Fibroblast of skin of right quadriceps (primary cell): ENCODE measurements around the gene CCDC184.
"Not testable (repeated sequence)": the region's sequence is repeated elsewhere in the genome, so short reads cannot be mapped to it uniquely, and the experiment has no call there.

ENCODE experiments used
- DNase-seq: peaks from one replicate; pipeline ENCODE4 v3.0.0-alpha.2; 2013

CCDC184 gene

DNA sequence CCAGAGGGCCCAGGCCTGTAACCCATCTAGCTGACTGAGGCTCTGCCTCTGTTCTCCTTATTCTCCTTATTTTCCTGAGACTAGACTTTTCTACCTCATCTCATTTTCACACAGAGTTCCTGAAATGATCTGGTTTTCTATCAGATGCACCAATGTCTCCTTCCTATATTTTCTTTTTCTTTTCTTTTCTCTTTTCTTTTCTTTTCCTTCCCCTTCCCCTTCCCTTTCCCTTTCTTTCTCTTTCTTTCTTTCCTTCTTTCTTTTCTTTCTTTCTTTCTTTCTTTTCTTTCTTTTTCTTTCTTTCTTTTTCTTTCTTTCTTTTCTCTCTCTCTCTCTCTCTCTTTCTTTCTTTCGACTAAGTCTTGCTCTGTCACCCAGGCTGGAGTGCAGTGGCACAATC is 3.0 kb upstream of the CCDC184 start:
- DNase-seq, result no peak

DNA sequence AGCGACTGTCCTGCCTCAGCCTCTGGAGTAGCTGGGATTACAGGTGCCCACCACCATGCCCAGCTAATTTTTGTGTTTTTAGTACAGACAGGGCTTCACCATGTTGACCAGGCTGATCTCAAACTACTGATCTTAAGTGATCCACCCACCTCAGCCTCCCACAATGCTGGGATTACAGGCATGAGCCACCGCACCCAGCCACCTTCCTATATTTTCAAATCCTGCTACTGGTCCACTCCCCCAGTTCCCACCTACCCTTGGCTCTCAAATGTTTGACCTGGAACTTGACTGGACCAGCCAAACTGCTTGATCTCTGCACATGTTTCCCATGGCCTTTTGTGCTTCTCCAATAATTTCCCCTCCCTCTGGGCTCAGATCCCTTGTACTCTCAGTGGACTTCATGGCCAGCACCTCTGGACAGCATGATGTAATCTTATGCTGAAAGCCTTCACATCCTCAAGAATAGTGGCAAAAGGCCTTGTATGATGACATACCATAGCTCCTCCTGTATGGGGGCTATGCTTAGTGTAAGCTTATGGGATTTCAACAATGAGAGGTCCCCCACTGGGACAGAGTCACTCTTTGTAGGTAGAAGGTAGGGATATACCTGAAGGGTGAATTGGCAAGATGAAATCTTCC is 2.5 kb upstream of the CCDC184 start:
- DNase-seq, result no peak

DNA sequence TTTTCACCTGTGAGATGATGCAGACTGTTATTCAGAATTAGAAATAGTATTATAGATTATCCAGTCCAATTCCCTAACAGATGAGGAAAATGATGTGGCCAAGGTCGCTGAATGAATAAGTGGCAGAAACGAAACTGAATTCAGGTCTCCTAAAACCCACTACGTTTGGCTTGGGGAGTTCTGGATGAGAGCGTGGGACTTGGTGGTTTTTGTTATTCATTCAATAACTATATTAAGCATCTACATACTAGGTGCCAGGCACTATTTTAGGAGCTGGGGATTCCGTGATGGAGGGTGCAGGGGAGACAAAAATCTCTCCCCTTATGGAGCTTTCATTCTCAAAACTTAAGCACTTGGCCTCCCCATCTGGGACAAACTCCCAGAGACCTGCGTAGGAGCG is 813 bp upstream of the CCDC184 start:
- no peak for DNase-seq

DNA sequence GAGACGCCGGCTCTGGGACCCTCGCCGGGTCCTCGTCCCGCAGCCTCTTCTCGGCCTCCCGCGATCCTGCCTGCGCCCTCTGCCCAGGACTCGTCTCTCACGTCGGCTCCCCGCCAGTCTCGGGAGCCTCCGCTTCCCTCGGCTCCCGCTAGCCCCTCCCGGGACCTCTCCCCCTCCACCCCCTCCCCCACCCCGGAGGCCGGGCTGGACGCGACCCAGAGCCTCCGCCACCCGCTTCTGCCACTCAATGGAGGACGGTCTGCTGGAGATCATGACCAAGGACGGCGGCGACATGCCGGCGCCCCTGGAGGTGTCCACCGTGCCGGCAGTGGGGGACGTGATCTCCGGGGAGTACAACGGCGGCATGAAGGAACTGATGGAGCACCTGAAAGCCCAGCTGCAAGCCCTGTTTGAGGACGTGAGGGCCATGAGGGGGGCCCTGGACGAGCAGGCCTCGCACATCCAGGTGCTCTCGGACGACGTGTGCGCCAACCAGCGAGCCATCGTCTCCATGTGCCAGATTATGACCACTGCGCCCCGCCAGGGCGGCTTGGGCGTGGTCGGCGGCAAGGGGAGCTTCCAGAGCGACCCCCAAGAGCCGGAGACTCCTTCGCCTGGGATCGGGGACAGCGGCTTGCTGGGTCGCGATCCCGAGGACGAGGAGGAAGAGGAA is 568 bp downstream of the CCDC184 start:
- no peak for DNase-seq

DNA sequence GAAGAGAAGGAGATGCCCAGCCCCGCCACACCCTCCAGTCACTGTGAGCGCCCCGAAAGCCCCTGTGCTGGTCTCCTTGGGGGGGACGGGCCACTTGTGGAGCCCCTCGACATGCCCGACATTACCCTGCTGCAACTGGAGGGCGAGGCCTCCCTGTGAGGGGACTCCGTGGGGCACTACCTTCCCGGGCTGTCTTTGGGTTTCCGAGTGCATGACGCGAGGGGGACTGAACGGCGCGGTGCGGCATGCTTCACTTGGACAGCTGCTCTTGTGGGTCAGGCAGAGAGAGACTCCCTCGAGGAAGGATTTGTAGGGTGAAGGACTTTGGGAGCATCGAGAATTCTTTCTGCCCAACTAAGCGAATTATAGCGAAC is 1.1 kb downstream of the CCDC184 start:
- DNase-seq, result no peak

- no peak for DNase-seq
Measured at GRCh38 chr12:48185181-48185919, 1.9 kb downstream of the CCDC184 start.

- no peak for DNase-seq
Measured at GRCh38 chr12:48187916-48188695, 4.7 kb downstream of the CCDC184 start.

DNA sequence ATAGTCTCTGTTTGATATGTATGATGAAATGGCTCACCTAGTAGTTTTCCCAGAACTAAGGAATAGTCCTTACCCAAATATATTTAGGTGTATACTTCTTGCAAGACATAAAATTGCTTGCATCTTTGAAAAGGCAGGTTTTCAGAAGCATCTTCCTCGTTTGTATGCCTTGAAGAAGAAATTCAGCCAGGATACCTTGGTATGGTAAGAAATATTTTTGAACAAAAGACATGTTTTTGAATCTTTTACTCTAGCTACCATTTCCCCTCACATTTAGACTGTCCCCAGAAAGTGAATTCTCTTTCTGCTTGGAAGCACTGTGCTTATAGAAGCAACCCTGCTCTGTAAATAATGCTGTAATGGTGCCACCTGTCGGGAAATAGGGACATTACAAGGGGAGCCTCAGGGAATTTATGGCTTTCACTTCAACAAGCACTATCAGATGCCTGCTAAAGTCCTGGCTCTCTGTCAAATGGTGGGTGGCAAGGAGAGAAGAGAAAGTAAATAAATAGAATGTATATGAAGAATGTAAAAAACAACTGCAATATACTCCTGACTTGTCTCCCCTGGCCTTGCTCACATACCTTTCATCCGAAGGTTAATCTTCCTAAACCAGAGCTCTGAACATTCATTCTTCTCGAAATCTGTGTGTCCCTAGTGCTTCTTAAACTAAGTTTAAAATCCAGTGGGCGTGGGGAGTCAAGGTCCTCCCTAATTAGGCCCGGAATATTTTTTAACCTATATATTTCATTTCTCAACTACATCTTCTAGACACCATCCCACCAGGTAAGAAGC is 6.1 kb downstream of the CCDC184 start:
- DNase-seq, result peak; percentile 64

GRCh38 chr12:48191096-48191495 is 7.7 kb downstream of the CCDC184 start:
- DNase-seq, result no peak

DNA sequence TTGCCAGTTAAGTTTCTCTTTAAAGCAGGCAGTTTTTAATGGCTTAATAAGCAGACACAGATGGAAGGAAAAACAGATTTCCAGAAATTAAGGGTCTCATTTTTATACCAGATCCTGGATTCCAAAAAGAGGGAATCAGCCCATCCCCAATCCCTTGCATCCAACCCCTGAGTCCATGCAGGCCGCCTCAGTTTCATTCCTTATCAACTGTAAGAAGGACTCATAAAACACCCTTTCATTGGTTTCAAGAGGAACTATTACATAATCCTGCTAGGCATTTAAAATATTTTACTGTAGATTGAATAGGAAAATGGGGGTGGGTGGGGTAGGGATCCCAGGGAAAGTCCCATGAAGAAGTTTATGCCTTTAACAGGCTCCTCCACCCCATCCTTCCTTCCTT is 9.4 kb downstream of the CCDC184 start:
- no peak for DNase-seq

DNA sequence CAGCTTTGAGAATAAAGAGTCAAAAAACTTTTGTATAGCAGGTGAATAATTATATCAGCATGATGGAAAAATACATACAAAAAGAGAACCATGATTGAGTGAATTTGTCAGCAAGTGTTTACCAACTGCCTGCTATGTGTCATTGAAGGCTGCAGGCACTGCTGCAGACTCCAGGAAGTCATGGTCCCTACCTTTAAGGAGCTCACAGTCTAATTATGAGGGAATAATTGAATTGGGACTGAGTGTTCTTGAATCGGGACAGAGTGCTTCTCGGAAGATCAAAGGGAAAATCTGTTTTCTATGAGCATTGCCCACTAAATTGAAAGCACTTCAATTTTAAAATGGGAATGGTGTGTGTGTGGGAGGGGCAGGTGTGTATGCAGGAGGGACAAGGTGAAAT is 10.2 kb downstream of the CCDC184 start:
- no peak for DNase-seq

DNA sequence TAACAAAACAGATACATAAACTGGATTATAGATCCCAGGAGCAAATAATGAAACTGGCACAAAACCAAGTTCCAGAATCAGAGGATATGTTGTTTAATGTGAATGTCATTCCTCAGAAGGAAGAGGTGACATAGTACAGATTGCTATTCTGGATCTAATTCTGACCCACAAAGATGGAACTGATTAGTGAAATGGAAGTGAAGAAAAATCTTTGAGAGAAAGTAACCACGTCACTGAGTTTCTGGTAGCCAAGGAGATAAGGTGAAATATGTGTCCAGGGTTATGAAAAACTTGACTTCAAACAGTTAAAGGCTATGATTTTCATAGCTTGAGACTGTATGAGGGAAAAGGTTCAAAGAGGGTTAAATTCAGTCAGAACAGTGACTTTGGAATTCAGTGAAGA is 11.4 kb downstream of the CCDC184 start:
- peak; percentile 75 for DNase-seq

GRCh38 chr12:48197549-48197970 is 14.1 kb downstream of the CCDC184 start:
- DNase-seq, result peak; percentile 17

GRCh38 chr12:48197971-48198671 is 14.7 kb downstream of the CCDC184 start:
- peak; percentile 94 for DNase-seq

- DNase-seq, result no peak
Measured at GRCh38 chr12:48198672-48198971, 15.2 kb downstream of the CCDC184 start.

- DNase-seq, result no peak
Measured at GRCh38 chr12:48198985-48199384, 15.5 kb downstream of the CCDC184 start.

DNA sequence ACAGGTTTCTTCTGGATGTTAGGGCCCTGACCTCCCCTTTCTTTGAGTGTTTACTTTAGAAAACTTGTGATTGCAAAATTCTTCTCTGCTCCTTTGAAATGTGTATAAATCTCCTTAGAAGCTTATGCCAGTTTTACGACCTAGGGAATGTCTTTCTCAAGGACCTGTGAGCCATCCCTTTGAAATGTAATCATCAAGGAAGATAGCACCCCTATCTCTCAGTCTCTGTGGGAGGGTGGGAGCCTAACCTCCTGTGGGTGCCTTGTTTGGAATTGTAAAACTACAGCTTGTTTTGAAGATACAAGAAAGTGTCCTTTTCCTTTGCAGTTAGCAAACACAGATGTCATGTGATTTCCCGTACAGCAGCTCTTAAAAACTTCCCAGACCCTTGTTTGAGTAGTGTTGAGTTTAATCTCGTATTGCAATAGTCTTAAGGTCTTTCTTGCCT is 16.4 kb downstream of the CCDC184 start:
- DNase-seq, result peak; percentile 53

DNA sequence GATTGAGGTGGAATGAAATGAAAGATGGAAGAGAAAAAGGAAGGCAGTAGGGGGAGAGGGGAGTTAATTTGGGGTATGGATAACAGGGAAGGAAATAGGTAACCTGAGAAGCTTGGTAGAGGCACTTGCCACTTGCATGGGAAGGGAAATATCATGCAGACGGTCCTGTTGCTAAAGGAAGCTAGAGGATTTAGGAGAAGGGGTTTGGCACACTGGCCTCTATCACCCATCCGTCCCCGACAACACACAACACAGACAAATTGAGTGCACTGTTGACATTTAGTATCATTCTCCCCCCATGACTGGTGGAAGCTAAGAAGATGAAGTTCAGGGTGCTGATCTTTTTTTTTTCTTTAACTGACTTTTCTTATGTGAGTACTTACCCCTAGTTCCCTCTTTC is 17.6 kb downstream of the CCDC184 start:
- no peak for DNase-seq

DNA sequence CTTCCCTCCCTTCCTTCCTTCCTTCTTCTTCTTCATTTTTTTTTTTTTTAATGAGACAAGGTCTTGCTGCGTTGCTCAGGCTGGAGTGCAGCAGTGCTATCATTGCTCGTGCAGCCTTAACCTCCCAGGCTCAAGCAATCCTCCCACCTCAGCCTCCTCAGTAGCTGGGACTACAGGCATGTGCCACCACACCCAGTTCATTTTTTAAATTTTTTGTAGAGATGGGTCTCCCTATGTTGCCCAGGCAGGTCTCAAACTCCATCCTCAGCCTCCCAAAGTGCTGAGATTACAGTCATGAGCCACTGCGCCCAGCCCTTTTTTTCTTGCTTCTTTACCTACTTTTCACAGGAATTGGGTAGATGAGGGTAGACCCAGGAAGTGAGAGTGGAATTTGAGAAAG is 18.1 kb downstream of the CCDC184 start:
- no peak for DNase-seq

DNA sequence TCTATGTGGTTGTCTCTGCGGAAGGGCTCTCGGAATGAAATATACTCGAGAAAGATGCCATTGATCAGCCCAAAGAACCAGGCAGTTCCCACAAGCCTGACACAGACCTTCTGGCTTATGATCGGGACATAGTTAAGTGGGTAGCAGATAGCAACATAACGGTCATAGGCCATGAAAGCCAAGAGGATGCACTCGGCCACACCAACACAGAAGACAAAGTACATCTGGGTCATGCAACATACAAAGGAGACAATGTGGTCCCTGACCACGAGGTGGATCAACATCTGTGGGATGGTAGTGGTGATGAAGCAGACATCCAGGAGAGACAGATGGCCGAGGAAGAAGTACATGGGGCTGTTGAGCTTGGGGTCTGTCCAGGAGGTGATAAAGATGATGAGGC is 19.3 kb downstream of the CCDC184 start:
- DNase-seq, result no peak

DNA sequence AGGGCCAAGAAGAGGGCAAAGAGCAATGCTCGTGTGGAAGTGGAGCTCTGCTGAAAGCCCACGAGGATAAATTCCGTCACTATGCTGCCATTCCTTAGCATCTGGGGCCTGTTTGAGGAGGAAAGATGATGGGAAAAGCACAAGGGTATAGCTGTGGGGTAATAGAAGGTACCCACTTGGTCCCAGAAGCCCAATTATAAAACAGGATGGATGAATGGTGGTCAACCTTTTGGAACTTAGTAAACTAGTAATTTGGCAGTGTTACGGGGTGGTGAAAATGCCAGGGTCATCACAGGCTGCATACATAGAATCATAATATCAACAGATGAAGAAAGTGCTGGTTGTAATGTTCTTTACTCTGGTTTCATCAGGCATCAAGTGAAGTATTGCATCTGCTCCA is 19.7 kb downstream of the CCDC184 start, which contains the start of gene OR10AD1:
TSS of gene OR10AD1 (minus strand) at position 101 of the 400 bp plus-strand sequence. CDS start at position 101, 0 bp downstream.
- no peak for DNase-seq

GRCh38 chr12:48209495-48209894 is 26.1 kb downstream of the CCDC184 start:
- DNase-seq, result not testable (repeated sequence)
